SHP77 treated with DMSO at 0.1 percent for 48 hours (cell line): ENCODE measurements around the gene MED31.
"Not testable (repeated sequence)": the region's sequence is repeated elsewhere in the genome, so short reads cannot be mapped to it uniquely, and the experiment has no call there.

Experiments used
- DNase-seq: peaks from one replicate; lab custom pipeline; 2025; lab: John Stamatoyannopoulos, UW

Gene MED31

DNA sequence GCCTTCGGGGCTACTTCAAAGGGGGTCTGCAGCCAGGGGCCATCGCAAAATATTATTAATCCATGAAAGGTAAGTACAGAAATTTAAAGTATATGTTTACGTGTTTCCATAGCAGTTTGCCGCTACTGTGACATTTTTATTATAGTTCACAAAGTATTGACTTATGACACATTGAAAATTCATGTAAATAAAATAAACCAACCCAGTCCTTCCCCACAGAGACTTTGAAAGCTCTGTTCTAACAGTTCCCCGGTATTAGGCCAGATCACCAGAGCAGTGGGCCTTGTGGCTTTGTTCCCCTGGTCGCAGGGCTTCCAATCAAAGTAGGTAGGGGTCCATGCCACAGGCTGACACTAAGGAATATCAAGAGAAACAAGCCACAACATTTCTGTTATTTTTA is 24.8 kb downstream of the MED31 start:
- no peak for DNase-seq

DNA sequence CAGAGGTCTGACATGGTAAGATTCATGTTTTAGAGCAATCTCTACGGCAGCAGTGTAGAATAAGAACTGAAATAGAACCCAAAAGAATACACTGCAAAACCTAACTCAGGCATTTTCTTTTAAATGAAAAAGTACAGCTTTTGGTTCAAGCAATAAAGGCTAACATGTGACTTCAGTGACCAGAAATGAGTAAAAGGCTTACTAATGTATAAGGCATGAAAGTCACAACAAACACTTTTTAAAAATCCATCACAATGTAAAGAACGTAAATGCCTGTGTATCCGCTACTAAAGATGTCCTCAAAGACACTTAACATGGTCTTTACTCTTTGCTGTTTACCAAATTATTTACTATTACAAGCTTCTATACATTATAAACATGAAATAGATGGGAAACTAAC is 27.5 kb downstream of the MED31 start:
- DNase-seq, result no peak

DNA sequence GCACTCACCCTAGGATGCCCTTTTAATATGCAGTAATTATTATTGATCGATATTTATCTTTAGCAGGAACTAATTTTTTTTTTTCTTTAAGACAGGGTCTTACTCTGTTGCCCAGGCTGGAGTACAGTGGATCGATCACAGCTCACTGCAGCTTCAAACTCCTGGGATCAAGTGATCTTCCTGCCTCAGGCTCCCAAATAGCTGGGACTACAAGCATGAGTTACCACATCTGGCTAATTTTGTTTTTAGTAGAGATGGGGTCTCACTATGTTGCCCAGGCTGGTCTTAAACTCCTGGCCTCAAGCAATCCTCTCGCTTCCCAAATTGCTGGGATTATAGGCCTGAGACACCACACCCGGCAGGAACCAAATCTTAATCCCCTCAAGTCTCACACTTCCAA is 40.2 kb downstream of the MED31 start:
- DNase-seq, result no peak

DNA sequence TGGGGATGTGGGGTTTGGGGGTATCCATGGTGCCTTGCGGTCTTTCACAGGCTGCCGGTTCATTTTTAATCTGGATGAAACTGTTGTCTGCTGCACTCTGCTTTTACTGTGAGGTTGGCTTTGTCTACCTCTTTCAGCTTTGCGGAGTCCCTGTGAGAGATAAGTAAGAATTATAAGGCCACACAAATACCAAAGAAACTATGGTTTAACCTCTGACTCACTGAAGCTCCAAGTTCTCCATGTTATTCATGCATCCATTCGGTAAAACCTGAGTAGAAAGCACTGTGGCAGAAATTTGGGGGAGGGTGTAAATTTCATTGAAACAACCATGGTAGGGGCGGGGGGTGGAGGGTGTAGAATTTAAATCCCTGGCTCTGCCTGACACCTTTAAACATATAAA is 41.4 kb downstream of the MED31 start:
- DNase-seq, result no peak

DNA sequence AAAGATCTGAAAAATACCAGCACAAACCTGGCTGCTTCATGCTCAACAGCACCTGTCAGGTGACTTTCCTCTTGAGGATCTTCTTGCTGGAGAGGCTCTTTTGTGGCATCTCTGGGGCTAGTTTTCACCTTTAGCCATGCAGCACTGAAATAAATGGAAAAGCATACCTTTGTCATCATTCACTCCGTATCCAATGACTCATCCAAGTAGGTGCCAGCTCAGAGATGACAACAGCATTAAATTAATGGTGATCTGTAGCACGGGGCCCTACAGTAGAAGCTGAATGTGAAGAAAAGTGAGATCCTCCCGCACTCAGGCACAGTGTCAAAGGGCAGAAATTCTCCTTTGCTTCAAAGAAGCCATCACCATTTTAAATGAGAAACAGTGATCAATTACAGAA is 43.1 kb downstream of the MED31 start:
- DNase-seq, result no peak

DNA sequence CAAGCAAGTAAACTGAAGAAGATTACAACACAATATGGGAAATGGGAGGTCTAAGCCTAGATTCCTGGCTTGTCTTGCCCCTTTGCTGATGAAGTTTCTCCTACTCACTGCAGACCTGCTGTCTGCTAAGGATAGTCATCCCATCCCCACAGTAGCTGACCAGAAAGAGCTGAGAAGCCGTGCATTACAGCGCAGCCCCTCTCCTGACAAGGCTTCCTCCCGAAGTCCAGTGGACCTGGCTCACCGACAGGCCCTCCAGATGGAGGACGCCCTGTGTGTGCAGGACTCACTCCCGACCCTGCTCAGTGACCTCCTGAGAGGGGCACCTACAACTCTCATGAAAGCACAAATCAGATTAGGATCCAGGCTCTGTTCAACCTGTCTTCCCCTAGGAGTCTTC is 46.3 kb downstream of the MED31 start:
- DNase-seq, result no peak

DNA sequence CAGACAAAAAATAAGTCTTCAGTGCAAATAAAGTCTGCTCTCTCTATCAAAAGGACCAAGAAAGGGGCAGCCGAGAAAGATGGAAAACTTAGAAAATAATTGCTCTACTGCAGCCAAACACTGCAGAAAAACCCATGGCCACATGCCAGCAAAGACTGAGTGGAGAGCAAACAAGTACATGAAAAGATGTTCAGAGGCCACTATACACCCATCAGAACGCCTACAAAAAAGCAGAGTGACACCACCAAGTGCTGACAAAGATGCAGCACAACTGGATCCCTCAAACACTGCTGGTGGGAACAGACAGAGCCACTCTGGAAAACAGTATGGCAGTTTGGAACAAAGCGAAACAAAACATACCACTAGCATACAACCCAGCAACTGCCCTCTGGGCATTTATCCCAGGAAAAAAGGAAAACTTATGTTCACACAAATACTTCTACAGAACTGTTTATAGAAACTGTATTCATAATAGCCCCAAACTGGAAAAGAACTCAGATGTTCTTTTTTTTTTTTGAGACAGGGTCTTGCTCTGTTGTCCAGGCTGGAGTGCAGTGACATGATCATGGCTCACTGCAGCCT is 47.6 kb downstream of the MED31 start:
- no peak for DNase-seq

DNA sequence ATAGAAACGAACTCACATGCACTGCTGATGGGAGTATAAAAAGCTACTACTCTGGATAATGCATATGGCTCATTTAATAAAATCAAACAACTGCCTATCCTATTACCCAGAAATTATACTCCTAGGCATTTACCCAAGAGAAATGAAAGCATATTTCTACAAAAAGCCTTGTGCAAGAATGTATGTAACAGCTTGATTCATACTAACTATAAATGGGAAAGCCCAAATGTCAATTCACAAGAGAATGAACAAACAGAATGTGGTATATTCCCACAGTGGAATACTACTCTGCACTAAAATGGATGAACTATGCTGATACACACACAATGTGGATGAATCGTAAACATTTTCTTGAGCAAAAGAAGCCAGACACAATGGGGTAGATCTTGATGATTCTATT is 49.3 kb downstream of the MED31 start:
- DNase-seq, result no peak

DNA sequence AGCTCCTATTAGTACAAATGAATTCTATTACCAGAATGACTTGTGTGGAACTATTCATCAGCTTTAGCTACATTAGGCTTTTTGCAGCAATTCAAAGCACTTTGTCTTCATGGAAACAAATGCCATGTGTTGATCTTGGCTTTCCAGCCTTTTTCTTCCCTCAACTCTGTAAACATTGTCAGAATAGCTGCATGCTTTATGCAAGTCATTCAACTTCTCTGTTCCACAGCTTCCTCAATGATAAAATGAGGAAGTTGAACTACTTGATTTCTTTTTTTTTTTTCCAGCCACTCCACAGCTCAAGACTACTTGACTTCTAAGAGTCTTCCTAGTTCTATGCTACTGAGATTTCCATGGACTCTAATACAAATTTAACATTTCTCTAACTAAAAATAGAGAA is 52.0 kb downstream of the MED31 start:
- DNase-seq, result no peak

DNA sequence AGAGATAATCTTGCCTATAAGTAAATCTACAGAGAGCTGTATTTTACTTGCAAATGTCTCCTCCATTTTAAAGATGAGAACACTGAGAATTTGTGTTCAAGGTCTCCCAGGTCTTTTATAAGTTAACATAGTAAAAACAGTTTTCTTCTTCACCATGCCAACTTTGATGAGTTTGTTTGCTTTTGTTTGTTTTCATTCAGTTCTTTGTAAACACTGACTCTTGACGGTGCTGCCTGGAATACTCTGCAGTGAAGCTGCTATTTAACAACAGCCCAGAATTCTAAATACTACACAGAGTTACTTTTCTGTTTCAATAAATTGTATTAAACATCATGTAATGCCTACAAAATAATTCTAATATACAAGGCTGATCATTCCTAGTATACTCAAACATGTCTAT is 53.7 kb downstream of the MED31 start:
- no peak for DNase-seq

DNA sequence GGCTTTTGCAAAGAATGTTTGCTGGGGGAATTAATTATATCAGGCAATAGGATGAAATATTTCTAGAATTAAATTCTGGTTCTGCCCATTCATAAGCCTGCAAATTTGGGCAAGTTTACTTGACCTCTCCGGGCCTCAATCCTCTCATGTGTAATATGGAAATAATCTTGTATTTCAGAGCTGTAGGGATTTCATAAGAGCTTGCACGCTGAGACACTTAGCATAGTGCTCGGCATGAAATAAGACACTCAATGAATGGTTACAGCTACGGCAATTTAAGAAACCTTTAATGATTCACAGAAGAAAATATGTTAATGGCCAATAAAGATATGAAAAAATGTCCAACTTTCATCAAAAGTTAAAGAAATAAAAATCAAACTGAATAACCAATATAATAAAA is 54.5 kb downstream of the MED31 start:
- DNase-seq, result no peak

DNA sequence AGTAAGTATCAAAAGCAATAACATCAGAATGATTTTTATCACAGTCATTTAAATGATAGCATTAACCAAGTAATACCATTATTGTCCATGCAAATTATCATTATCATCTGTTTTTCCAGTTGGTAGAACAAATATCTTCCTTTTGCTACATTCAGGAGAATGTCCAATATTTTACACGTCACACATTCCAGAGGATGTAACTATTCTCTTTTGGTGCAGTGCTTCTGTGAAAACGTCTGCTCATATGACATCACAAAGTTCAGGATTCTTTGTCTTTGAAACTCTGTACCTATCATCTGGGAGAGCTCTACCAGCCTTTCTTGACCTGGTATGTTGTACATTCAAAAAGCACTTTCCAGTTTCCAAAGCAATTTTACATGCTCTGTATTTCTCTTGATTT is 54.9 kb downstream of the MED31 start:
- DNase-seq, result no peak

DNA sequence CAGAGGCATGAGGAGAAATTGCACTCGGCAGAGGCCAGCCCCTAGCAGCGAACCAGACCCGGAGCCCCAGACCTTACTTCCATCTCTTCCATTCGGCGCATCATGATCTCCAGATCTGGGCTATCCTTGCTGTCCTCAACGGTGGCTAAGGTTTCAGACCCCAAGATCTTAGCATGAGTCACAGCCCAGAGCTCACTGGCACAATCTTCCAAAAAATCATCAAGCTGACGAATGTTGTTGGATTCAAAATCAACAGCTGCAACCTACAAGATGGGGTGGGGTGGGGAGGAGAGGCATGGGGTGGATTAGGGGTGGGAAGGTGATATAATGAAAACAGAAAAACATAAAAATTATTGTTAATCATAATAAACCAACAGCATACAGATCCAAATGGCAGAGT is 55.3 kb downstream of the MED31 start:
- no peak for DNase-seq

DNA sequence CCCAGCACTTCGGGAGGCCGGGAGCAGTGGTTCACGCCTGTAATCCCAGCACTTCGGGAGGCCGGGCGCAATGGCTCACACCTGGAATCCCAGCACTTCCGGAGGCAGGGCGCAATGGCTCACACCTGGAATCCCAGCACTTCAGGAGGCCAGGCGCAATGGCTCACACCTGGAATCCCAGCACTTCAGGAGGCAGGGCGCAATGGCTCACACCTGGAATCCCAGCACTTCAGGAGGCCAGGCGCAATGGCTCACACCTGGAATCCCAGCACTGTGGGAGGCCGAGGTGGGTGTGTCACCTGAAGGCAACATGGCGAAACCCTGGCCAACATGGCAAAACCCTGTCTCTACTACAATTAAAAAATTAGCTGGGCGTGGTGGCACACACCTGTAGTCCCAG is 58.0 kb downstream of the MED31 start:
- not testable (repeated sequence) for DNase-seq
